ENCODE data around the gene SHE. TPM values are rescaled to one million over a fixed set of nuclear protein-coding genes. Genes with fewer than 3 reads are reported as not detected.

SHE gene
- total and polyA plus RNA-seq, 10 of the 15 experiments (the other 5 are each of a cell fraction or from before 2014, with no cell fraction given): under 0.01 to 0.05 (median 0.03) TPM; not detected in 3

DNA sequence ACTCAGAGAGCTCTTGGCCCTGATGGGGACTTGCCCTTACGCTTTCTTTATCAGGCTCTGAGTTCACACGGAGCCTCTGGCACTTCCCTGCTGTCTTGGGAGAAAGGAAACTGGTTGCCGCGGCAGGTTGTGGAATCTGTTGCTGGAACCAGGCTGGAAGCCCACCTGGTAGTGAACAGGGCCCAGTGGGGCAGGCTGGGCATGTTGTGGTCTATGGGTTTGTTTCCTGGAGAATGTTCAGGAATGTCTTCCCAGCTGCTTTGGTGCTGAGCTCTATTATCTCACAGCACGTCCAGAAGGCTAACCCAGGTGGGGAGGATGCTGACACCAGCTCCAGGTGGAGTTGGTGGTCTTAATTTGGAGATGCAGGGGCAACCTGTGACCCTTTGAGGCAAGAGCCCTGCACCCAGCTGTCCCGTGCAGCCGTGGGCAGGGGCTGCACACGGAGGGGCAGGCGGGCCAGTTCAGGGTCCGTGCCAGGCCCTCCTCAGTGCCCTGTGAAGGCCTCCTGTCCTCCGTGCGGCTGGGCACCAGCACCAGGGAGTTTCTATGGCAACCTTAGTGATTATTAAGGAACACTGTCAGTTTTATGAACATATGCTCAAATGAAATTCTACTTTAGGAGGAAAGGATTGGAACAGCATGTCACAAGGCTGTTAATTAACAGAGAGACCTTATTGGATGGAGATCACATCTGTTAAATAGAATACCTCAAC lies 33.5 kb downstream of the SHE start:
- 92% methylated on average over 12 of the region's 12 CpGs for WGBS (ENCODE audit: insufficient coverage, insufficient replicate concordance, low lambda C conversion rate, missing lambda C conversion rate)
- no peaks in the 10 kb centered on the region for H4K20me1 ChIP-seq (ENCODE audit: control insufficient read depth, insufficient read depth)
- ChIA-PET RAD21 (ENCODE audit: unreplicated experiment) (interaction anchor here (0.9 to 5.9 kb wide), 11 partner anchors 23 to 139 kb away, joined by 3 to 53 read pairs (median 4); no protein-coding TSS in a partner anchor), CTCF (interaction anchor here (0.9 to 6.8 kb wide), 17 partner anchors 12 to 134 kb away, joined by 3 to 62 read pairs (median 9); no protein-coding TSS in a partner anchor), SMC1A (ENCODE audit: uncharacterized antibody, unreplicated experiment) (interaction anchor here (0.9 to 4.2 kb wide), 13 partner anchors 9 to 120 kb away, joined by 3 to 24 read pairs (median 9); no protein-coding TSS in a partner anchor), POLR2A (no interaction called here)
- no peak overlapping the region for H3K27ac ChIP-seq (ENCODE audit: control insufficient read depth, insufficient read depth)
- H3K4me2 ChIP-seq (ENCODE audit: control insufficient read depth, insufficient read depth): no peak overlapping the region
- H3K9me3 ChIP-seq (replicated peaks; ENCODE audit: control insufficient read depth, insufficient read depth, low read length): no peaks in the 10 kb centered on the region
- DNase-seq (ENCODE audit: low read depth, low spot score) (no peak), FAIRE-seq (no peak), ATAC-seq (no peak)
- no peaks in the 10 kb centered on the region for H3K36me3 ChIP-seq (ENCODE audit: control insufficient read depth in 2 of 2, insufficient read depth in 2 of 2, low read length in 1 of 2)
- intact Hi-C loops (cut with micrococcal nuclease; ENCODE audit: unreplicated experiment) (loop anchor here (5.0 kb wide), 1 partner anchor 116 kb away; no protein-coding TSS in a partner anchor), in situ Hi-C loops (cut with MboI) (no loop called here)
- H2AFZ ChIP-seq (ENCODE audit: control insufficient read depth, low read depth, low read length): no peak overlapping the region
- H3K4me1 ChIP-seq (ENCODE audit: control insufficient read depth, insufficient read depth, low read length): peaks cover 14% of the 10 kb centered on the region
- TF ChIP-seq TCF3 (IDR thresholded peaks at IDR 0.05; ENCODE audit: borderline replicate concordance, insufficient read depth, low read depth, low read length): no peak
- TF ChIP-seq, protein P1, sequence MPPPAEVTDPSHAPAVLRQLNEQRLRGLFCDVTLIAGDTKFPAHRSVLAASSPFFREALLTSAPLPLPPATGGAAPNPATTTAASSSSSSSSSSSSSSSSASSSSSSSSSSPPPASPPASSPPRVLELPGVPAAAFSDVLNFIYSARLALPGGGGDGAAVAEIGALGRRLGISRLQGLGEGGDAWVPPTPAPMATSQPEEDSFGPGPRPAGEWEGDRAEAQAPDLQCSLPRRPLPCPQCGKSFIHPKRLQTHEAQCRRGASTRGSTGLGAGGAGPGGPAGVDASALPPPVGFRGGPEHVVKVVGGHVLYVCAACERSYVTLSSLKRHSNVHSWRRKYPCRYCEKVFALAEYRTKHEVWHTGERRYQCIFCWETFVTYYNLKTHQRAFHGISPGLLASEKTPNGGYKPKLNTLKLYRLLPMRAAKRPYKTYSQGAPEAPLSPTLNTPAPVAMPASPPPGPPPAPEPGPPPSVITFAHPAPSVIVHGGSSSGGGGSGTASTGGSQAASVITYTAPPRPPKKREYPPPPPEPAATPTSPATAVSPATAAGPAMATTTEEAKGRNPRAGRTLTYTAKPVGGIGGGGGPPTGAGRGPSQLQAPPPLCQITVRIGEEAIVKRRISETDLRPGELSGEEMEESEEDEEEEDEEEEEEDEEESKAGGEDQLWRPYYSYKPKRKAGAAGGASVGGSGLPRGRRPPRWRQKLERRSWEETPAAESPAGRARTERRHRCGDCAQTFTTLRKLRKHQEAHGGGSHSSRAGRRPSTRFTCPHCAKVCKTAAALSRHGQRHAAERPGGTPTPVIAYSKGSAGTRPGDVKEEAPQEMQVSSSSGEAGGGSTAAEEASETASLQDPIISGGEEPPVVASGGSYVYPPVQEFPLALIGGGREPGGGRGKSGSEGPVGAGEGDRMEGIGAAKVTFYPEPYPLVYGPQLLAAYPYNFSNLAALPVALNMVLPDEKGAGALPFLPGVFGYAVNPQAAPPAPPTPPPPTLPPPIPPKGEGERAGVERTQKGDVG (CRISPR knock-in tag; IDR thresholded peaks at IDR 0.05): no peak
- no TSS peak for BruUV-seq (replicated peaks)
- 0 out of 4 replicates have a peak, but pooled peaks cover 0 to 1% of the 10 kb centered on the region in 2 experiments for H3K27me3 ChIP-seq (replicated peaks in 1 of 2; ENCODE audit: control insufficient read depth in 2 of 2, insufficient read depth in 2 of 2, low read length in 1 of 2)
- H3K4me3 ChIP-seq: no peak overlapping the region
- H3K79me2 ChIP-seq (ENCODE audit: control insufficient read depth, insufficient read depth, low read length): no peaks in the 10 kb centered on the region
- H3K9ac ChIP-seq (ENCODE audit: control insufficient read depth, insufficient read depth, low read length): no peak overlapping the region

Measured in GM12878 (cell line).